Right lobe of liver (tissue), 4 donors: ENCODE results near the gene PLCL1.

Experiments
- POLR2A ChIP-seq: fragments of 450-650 bp; IDR thresholded peaks from one replicate; pipeline ENCODE4 v1.6.1; 2017; ENCODE audit warnings: antibody characterized with exemption, mild to moderate bottlenecking
- TF ChIP-seq, protein P1 (sequence below), 4 donors: fragments of 200-600 bp in 3 of 4; fragments of 450-650 bp in 1 of 4; IDR thresholded peaks; one replicate each; pipeline versions ENCODE4 v1.5.1 to v1.8.0; 2016 to 2022; ENCODE audit warnings: antibody characterized with exemption in 4 of 4, mild to moderate bottlenecking in 2 of 4
- donor health status: DM: no; HTN: no; CAD: no.
- donor health status: DM: no; HTN: no; CAD: no.
- donor health status: DM: no; HTN: yes; CAD: no.

DNA sequence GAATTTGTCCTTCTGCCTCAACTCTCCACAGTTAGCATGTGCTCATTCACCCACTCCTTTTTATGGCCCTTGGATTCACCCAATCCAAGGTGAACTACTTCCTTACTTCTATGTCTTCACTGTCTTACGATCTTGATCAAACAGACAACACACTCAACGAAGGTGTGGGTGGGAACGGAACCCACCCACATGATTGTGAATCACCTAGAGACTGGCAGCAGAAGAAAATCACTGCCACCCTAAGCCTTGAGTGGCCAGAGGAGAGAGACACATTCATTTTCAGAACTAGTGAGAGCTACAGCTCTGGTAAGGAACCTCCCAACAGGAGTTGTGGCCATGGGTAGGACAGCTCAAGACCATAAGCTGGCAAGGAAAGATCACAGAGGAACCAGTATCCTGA, 194.3 kb downstream of the PLCL1 start:
- TF ChIP-seq, protein P1, sequence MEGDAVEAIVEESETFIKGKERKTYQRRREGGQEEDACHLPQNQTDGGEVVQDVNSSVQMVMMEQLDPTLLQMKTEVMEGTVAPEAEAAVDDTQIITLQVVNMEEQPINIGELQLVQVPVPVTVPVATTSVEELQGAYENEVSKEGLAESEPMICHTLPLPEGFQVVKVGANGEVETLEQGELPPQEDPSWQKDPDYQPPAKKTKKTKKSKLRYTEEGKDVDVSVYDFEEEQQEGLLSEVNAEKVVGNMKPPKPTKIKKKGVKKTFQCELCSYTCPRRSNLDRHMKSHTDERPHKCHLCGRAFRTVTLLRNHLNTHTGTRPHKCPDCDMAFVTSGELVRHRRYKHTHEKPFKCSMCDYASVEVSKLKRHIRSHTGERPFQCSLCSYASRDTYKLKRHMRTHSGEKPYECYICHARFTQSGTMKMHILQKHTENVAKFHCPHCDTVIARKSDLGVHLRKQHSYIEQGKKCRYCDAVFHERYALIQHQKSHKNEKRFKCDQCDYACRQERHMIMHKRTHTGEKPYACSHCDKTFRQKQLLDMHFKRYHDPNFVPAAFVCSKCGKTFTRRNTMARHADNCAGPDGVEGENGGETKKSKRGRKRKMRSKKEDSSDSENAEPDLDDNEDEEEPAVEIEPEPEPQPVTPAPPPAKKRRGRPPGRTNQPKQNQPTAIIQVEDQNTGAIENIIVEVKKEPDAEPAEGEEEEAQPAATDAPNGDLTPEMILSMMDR (IDR thresholded peaks at IDR 0.05), result no peak
- TF ChIP-seq POLR2A, result no peak
